Measurements from ENCODE around the gene ENTPD1. TPM values are rescaled to one million over a fixed set of nuclear protein-coding genes. Genes with fewer than 3 reads are reported as not detected.

Gene ENTPD1
- total RNA-seq, 4 donors from 2014 or later: 7.5 to 39.4 (median 22.2) TPM

GRCh38 chr10:95832216-95833041 is 76.5 kb downstream of the ENTPD1 start:
- DNase-seq (ENCODE audit: low spot score) (no peak), ATAC-seq (ENCODE audit: low FRiP score) (no peak)
- TF ChIP-seq, protein P1, sequence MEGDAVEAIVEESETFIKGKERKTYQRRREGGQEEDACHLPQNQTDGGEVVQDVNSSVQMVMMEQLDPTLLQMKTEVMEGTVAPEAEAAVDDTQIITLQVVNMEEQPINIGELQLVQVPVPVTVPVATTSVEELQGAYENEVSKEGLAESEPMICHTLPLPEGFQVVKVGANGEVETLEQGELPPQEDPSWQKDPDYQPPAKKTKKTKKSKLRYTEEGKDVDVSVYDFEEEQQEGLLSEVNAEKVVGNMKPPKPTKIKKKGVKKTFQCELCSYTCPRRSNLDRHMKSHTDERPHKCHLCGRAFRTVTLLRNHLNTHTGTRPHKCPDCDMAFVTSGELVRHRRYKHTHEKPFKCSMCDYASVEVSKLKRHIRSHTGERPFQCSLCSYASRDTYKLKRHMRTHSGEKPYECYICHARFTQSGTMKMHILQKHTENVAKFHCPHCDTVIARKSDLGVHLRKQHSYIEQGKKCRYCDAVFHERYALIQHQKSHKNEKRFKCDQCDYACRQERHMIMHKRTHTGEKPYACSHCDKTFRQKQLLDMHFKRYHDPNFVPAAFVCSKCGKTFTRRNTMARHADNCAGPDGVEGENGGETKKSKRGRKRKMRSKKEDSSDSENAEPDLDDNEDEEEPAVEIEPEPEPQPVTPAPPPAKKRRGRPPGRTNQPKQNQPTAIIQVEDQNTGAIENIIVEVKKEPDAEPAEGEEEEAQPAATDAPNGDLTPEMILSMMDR (IDR thresholded peaks at IDR 0.05): no peak

DNA sequence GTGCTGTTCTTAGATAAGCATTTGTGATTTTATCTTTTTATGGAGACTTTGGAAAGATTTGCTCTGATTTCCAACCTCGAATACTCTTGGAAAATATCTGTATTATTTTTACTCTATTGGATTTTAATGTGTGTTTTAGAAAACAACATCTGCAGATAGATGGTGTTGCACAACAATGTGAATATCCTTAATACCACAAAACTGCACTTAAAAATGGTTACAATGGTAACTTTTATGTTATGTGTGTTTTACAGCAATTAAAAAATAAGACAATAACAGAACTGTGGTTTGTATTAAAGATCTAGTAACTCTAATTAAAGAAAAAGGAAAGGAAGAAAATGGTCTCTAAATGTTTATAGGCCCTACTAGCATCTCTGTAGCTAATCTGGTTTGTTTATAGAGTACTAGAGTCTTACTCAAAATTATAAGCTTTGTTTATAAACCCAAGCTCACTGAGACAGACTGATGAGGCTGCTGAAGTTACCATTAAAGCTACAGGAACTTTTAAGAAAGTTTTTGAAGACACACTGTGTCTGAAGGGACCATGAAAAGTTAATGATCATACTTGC is 77.2 kb downstream of the ENTPD1 start:
- DNase-seq (ENCODE audit: low spot score) (no peak), ATAC-seq (ENCODE audit: low FRiP score) (no peak)
- TF ChIP-seq, protein P1 (IDR thresholded peaks at IDR 0.05): no peak

- ATAC-seq (ENCODE audit: low FRiP score) (no peak), DNase-seq (ENCODE audit: low spot score) (no peak)
- TF ChIP-seq, protein P1 (IDR thresholded peaks at IDR 0.05): no peak
Observed at GRCh38 chr10:95834406-95834805, 78.4 kb downstream of the ENTPD1 start.

DNA sequence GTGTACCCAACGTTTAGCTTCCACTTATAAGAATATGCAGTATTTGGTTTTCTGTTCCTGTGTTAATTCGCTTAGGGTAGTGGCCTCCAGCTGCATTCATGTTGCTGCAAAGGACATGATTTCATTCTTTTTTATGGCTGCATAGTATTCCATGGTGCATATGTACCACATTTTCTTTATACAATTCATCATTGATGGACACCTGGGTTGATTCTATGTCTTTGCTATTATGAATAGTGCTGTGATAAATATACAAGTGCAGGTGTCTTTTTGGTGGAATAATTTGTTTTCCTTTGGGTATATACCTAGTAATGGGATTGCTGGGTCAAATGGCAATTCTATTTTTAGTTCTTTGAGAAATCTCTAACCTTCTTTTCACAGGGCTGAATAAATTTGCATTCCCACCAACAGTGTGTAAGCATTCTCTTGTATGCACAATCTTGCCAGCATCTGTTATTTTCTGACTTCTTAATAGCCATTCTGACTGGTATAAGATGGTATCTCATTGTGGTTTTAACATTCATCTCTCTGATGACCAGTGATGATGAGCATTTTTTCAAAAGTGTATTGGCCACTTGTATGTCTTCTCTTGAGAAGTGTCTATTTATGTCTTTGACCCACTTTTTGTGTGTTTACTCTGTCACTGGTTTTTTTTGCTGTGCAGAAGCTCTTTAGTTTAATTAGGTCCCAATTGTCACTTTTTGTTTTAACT is 79.3 kb downstream of the ENTPD1 start:
- DNase-seq (ENCODE audit: low spot score): no peak
- TF ChIP-seq, protein P1 (IDR thresholded peaks at IDR 0.05): no peak
- ATAC-seq (ENCODE audit: low FRiP score): no peak

GRCh38 chr10:95835911-95836310 is 79.9 kb downstream of the ENTPD1 start:
- DNase-seq (ENCODE audit: low spot score) (no peak), ATAC-seq (ENCODE audit: low FRiP score) (no peak)
- TF ChIP-seq, protein P1 (IDR thresholded peaks at IDR 0.05): no peak

DNA sequence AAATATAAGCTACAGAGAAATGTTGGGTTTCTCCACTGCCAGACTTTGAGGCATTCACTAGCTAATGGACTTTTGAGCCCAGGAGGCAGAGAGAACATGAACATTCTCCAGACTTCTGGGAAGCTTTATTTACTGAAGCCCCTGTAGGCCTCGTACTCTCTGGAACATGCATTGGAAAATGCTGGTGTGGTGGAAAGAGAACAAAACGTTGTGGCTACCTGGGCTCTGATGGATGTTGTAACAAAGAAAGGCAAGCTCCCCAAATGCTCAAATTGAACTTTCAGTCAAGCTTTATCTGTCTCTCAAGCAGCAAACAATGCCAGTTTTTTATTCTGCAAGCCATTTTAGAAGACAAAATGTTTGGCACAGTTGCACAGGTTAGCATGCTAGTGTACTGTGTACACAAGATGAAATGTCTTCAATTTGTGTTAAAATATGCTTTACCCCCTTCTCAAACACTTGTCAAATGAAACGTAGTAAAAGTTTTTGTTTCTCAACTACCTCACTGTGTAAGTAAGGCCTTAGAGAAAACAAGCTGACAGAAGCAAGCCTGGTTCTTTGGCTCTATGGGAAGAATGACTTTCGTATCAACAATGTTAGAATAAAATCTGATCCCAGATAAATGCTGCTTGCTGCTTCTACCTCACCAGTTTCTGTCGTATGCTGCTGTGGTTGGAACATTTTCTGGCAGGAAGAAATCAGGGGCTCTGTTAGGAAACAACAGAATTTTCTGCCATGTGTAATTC is 80.8 kb downstream of the ENTPD1 start:
- no peak for DNase-seq (ENCODE audit: low spot score)
- TF ChIP-seq, protein P1 (IDR thresholded peaks at IDR 0.05): no peak
- no peak for ATAC-seq (ENCODE audit: low FRiP score)

All from omental fat pad (tissue), 4 donors.